Glutamatergic neuron (in vitro differentiated cells): ENCODE results near the gene STOM. TPM values are rescaled to one million over a fixed set of nuclear protein-coding genes. Genes with fewer than 3 reads are reported as not detected.

Experiments
- DNase-seq: peaks from one replicate; pipeline ENCODE4 v3.0.0; 2022
- H3K27ac Mint-ChIP-seq: one replicate; pipeline ENCODE4 v1.8.0; 2020; ENCODE audit warnings: mild to moderate bottlenecking, mixed read lengths, inconsistent platforms; ENCODE audit not compliant: unreplicated experiment
- H3K27me3 Mint-ChIP-seq: one replicate; pipeline ENCODE4 v1.8.0; 2020; ENCODE audit warnings: mild to moderate bottlenecking, moderate library complexity, mixed read lengths, inconsistent platforms; ENCODE audit not compliant: unreplicated experiment
- H3K36me3 Mint-ChIP-seq: one replicate; pipeline ENCODE4 v1.8.0; 2020; ENCODE audit warnings: mild to moderate bottlenecking, mixed read lengths, inconsistent platforms; ENCODE audit not compliant: unreplicated experiment
- H3K4me1 Mint-ChIP-seq: one replicate; pipeline ENCODE4 v1.8.0; 2020; ENCODE audit warnings: mild to moderate bottlenecking, low read depth, mixed read lengths, inconsistent platforms; ENCODE audit not compliant: unreplicated experiment
- H3K4me3 Mint-ChIP-seq: one replicate; pipeline ENCODE4 v1.8.0; 2020; ENCODE audit warnings: mild to moderate bottlenecking, mixed read lengths, inconsistent platforms; ENCODE audit not compliant: unreplicated experiment
- H3K9me3 Mint-ChIP-seq: one replicate; pipeline ENCODE4 v1.8.0; 2020; ENCODE audit warnings: mild to moderate bottlenecking, moderate library complexity, mixed read lengths, inconsistent platforms; ENCODE audit not compliant: unreplicated experiment
- total RNA-seq: library from RNA; stranded (reverse); fragmentation: NEBNext Ultra II Directional; extraction: Animal tissue kit (Norgen Biotek cat#: 25700); gene quantifications from one replicate; pipeline ENCODE4 v1.2.1, GENCODE V29; 2021; ENCODE audit not compliant: unreplicated experiment
- TF ChIP-seq, protein P1 (sequence below): fragments of 200-600 bp; sonication (generic); IDR thresholded peaks from one replicate; pipeline ENCODE4 v1.5.0; 2021; ENCODE audit not compliant: partially characterized antibody, unreplicated experiment

Gene STOM
- total RNA-seq, 1 donor from 2014 or later: 2.0 TPM

DNA sequence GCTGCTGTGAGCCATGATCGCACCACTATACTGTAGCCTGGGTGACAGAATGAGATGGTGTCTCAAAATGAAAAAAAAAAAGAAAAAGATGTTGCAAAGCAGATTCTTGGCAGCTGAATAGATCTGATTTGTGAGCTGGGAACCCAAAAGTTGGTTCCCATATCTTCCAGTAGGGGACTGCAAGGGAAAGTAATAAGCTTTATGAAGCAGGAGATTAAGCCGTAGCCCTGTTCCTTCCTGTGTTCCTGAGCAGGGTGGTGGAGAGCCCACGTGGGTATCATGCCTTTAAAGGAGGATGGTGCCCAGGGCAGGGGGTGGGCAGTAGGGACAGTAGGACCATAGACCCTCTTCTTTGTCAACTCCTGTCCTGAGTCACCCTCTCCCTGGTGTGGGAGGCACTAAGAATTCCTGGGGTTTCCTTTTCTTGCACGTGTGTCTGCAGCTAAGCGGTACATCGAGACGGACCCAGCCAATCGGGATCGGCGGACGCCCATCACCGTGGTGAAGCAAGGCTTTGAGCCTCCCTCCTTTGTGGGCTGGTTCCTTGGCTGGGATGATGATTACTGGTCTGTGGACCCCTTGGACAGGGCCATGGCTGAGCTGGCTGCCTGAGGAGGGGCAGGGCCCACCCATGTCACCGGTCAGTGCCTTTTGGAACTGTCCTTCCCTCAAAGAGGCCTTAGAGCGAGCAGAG, 37.9 kb downstream of the STOM start:
- H3K36me3 Mint-ChIP-seq: no peaks in the 10 kb centered on the region
- H3K4me3 Mint-ChIP-seq: no peak overlapping the region
- no peak for DNase-seq
- peaks cover 2% of the 10 kb centered on the region for H3K27me3 Mint-ChIP-seq
- no peak overlapping the region for H3K27ac Mint-ChIP-seq
- TF ChIP-seq, protein P1, sequence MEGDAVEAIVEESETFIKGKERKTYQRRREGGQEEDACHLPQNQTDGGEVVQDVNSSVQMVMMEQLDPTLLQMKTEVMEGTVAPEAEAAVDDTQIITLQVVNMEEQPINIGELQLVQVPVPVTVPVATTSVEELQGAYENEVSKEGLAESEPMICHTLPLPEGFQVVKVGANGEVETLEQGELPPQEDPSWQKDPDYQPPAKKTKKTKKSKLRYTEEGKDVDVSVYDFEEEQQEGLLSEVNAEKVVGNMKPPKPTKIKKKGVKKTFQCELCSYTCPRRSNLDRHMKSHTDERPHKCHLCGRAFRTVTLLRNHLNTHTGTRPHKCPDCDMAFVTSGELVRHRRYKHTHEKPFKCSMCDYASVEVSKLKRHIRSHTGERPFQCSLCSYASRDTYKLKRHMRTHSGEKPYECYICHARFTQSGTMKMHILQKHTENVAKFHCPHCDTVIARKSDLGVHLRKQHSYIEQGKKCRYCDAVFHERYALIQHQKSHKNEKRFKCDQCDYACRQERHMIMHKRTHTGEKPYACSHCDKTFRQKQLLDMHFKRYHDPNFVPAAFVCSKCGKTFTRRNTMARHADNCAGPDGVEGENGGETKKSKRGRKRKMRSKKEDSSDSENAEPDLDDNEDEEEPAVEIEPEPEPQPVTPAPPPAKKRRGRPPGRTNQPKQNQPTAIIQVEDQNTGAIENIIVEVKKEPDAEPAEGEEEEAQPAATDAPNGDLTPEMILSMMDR: peak; percentile 13
- no peaks in the 10 kb centered on the region for H3K9me3 Mint-ChIP-seq
- H3K4me1 Mint-ChIP-seq: peaks cover 4% of the 10 kb centered on the region

DNA sequence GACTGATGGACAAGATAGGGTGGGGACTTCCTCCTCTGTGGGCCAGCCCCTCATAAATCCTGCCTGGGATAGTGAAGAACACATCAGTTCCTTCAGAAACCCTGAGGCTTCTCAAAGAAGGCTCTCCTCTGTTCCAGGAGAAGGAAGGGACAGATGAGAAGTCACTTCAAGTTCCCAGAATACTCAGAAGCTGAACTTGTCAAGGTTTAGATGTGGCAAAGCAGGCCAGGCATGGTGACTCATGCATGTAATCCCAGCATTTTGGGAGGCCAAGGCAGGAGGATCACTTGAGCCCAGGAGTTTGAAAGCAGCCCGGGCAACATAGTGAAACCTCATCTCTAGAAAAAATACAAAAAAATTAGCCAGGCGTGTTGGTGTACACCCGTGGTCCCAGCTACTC, 38.5 kb downstream of the STOM start:
- no peak overlapping the region for H3K4me3 Mint-ChIP-seq
- H3K36me3 Mint-ChIP-seq: no peaks in the 10 kb centered on the region
- TF ChIP-seq, protein P1: no peak
- peaks cover 2% of the 10 kb centered on the region for H3K27me3 Mint-ChIP-seq
- no peak overlapping the region for H3K27ac Mint-ChIP-seq
- DNase-seq: no peak
- peaks cover 4% of the 10 kb centered on the region for H3K4me1 Mint-ChIP-seq
- H3K9me3 Mint-ChIP-seq: no peaks in the 10 kb centered on the region

DNA sequence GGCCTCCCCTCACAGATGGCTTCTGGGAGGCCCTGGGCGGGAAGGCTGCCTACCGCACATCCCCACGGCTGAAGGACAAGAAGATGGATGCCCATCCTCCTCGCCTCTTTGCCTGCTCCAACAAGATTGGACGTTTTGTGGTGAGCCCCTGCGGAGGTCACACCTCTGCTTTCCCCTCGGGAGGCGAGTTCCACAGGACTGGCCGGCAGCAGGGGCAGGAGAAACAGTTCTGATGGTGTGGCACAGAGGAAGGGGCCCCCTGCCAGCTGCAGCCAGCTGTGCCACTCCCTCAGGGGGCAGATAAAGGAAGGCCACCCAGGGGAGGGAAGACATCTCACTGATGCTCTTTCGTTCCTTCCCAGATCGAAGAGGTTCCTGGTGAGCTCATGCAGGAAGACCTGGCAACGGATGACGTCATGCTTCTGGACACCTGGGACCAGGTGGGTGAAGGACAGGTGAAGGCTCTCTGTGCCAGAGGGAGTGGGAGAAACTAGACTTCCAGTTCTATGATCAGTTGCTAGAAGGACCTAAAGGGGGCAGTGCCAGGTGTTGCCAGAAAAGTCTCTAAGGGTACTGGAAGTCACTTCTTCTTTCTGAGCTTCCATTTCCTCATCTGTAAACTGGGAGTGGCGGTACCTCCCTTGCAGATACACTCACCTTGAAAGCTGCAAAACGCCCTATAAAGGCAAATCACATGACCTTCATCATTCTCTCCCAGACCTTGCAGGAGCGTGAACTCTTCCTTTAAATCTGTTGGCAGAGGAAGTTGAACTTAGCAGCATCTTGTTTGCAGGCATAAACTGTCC, 41.0 kb downstream of the STOM start:
- Mint-ChIP-seq H3K36me3 (no peaks in the 10 kb centered on the region), H3K4me1 (peaks cover 2% of the 10 kb centered on the region), H3K9me3 (no peaks in the 10 kb centered on the region), H3K27ac (no peak overlapping the region), H3K4me3 (no peak overlapping the region), H3K27me3 (peaks cover 2% of the 10 kb centered on the region)
- TF ChIP-seq, protein P1: no peak
- DNase-seq: no peak

DNA sequence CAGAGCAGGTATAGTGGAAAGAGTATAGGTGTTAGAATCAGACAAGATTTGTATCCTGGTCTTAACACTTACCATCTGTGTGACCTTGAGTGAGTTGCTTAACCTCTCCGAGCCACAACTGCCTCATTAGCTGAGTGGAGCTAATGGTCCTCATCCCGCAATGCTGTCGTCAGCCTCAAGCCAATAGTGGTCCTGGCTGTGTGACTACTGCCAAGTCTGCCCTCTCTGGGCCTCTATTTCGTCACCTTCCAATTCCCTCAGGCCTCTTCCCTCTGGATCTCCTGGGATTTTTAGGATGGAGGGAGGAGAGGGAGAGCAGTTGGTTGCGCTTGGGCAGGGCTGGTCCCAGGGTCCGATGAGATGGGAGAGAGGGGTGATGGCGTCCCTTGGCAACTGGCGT, 41.6 kb downstream of the STOM start:
- no peaks in the 10 kb centered on the region for H3K36me3 Mint-ChIP-seq
- TF ChIP-seq, protein P1: no peak
- peaks cover 2% of the 10 kb centered on the region for H3K27me3 Mint-ChIP-seq
- peaks cover 2% of the 10 kb centered on the region for H3K4me1 Mint-ChIP-seq
- DNase-seq: no peak
- H3K9me3 Mint-ChIP-seq: no peaks in the 10 kb centered on the region
- no peak overlapping the region for H3K27ac Mint-ChIP-seq
- H3K4me3 Mint-ChIP-seq: no peak overlapping the region
